ENCODE measurements around the gene FN1.

GRCh38 chr2:215428060-215428910, 7.6 kb downstream of the FN1 start:
- TF ChIP-seq CTCF (IDR thresholded peaks at IDR 0.05) (no peak), EZH2 (IDR thresholded peaks at IDR 0.05; ENCODE audit: borderline replicate concordance, insufficient read depth, low read depth, low read length, poor library complexity, severe bottlenecking) (no peak)
